ENCODE results near the gene PPP5C. TPM values are rescaled to one million over a fixed set of nuclear protein-coding genes. Genes with fewer than 3 reads are reported as not detected.

The PPP5C gene
- total and polyA plus RNA-seq, 9 of the 15 experiments (the other 6 are each of a cell fraction or from before 2014, with no cell fraction given), result 1.9 to 166 (median 108) TPM

GRCh38 chr19:46428239-46429135, 81.6 kb downstream of the PPP5C start, which contains the start of gene PNMA8C (continued):
- no peak for TF ChIP-seq ZBTB49 (CRISPR knock-in tag; IDR thresholded peaks at IDR 0.05; ENCODE audit: borderline replicate concordance)
- peak; percentile 60 for TF ChIP-seq ATF1 (CRISPR knock-in tag; IDR thresholded peaks at IDR 0.05)
- TF ChIP-seq ATF1 (tag; IDR thresholded peaks at IDR 0.05), result peak; percentile 92
- TF ChIP-seq ATF3 (IDR thresholded peaks at IDR 0.05), result peak; percentile 98
- TF ChIP-seq ATF3 (CRISPR knock-in tag; conservative IDR thresholded peaks at IDR 0.05), result no peak
- TF ChIP-seq ATF2 (CRISPR knock-in tag; IDR thresholded peaks at IDR 0.05), result peak; percentile 84; the same call in 1 of the 2 replicates
- TF ChIP-seq ZNF407 (IDR thresholded peaks at IDR 0.05; ENCODE audit: low read depth), result no peak
- peak; percentile 96 for TF ChIP-seq CTBP1 (IDR thresholded peaks at IDR 0.05; ENCODE audit: borderline replicate concordance)
- 0 out of 2 replicates have a peak, but pooled peaks have one; percentile 31 for TF ChIP-seq CXXC5 (CRISPR knock-in tag; IDR thresholded peaks at IDR 0.05)
- peak; percentile 30; the same call in 1 of the 2 replicates for TF ChIP-seq HDAC2 (IDR thresholded peaks at IDR 0.05)
- peak; percentile 70 to 74 for TF ChIP-seq KDM1A (IDR thresholded peaks at IDR 0.05)
- TF ChIP-seq RCOR1 (IDR thresholded peaks at IDR 0.05; ENCODE audit: borderline replicate concordance in 1 of 2, low read depth in 2 of 2, low read length in 2 of 2), result peak in 1 of 2 experiments; percentile 93; a peak in 2 of 4 replicates
- TF ChIP-seq ZNF785 (CRISPR knock-in tag; IDR thresholded peaks at IDR 0.05), result no peak
